Pancreas (tissue), 10 donors: ENCODE measurements around the gene MIPEP. TPM values are rescaled to one million over a fixed set of nuclear protein-coding genes. Genes with fewer than 3 reads are reported as not detected.

Source experiments
- ATAC-seq, 4 donors: fragments of 200-7000 bp; cut with Tn5 transposase; one replicate each; pipeline versions ENCODE4 v1.8.0 to v1.9.1; 2020; ENCODE audit warnings: mild to moderate bottlenecking in 4 of 4, moderate library complexity in 4 of 4
- DNase-seq, 6 donors: peaks; one replicate each; pipeline ENCODE4 v3.0.0-alpha.2; 2020
- FAIRE-seq: peaks from 2 replicates; lab custom pipeline; 2012; peaks lifted over from hg19 to GRCh38; lab: Jason Lieb, UNC
- H3K27ac ChIP-seq, 4 donors: fragments of 200-600 bp; sonication (generic); 1 replicate in 3 of 4; 2 replicates in 1 of 4; pipeline versions ENCODE4 v1.5.0 to v1.8.0; 2020
- H3K27me3 ChIP-seq, 4 donors: fragments of 200-600 bp; one replicate each; pipeline ENCODE4 v1.8.0; 2021
- H3K36me3 ChIP-seq, 3 donors: fragments of 200-600 bp; sonication (generic) in 1 of 3; one replicate each; pipeline versions ENCODE4 v1.5.0 to v1.8.0; 2020 to 2021
- H3K4me1 ChIP-seq, 3 donors: fragments of 200-600 bp; one replicate each; pipeline ENCODE4 v1.8.0; 2021
- H3K4me3 ChIP-seq, 4 donors: fragments of 200-600 bp; sonication (generic) in 2 of 4; one replicate each; pipeline versions ENCODE4 v1.5.0 to v1.8.0; 2020 to 2021
- H3K9me3 ChIP-seq, 4 donors: fragments of 200-600 bp; one replicate each; pipeline ENCODE4 v1.8.0; 2021
- CTCF ChIP-seq, 4 donors: fragments of 200-600 bp; sonication (generic) in 3 of 4; IDR thresholded peaks; one replicate each; pipeline versions ENCODE4 v1.5.0 to v1.8.0; 2021; ENCODE audit warnings: antibody characterized with exemption in 4 of 4
- WGBS, 2 donors: extraction: QIAGEN DNeasy Blood & Tissue Kit; methylation state at CpG; one replicate each; pipeline ENCODE4 v1.1.7; 2013; 5-methylcytosine and 5-hydroxymethylcytosine counted together
- intact Hi-C, 3 donors: fragments of 100-400 bp; cut with DNase I; formaldehyde crosslinking; loops; one replicate each; pipeline versions ENCODE4 v1.11.1 to v1.14.2; 2022
- polyA plus RNA-seq, 2 donors: library from polyadenylated mRNA; stranded (reverse); fragments of 200-250 nt; gene quantifications; one replicate each; pipeline ENCODE4 v1.2.3, GENCODE V29; 2013
- total RNA-seq, 6 donors: library from RNA; stranded (reverse); fragmentation: NEBNext Ultra II Directional in 4 of 6; extraction: Animal tissue kit (Norgen Biotek cat#: 25700) in 4 of 6; gene quantifications; one replicate each; pipeline versions ENCODE4 v1.2.1 to v1.2.4, GENCODE V29; 2021 to 2023
- donor health status: healthy with polysubstance abuse.
- donor health status: DM: no; HTN: no; CAD: no; lungs with moderate emphysema.
- donor health status: DM: no; HTN: no; CAD: no.
- donor health status: control.
- donor health status: control.
- donor health status: Bipolar disorder and iron deficiency.
- donor health status: DM: yes; HTN: yes; CAD: no.
- donor health status: DM: no; HTN: no; CAD: no.
- donor health status: DM: no; HTN: no; CAD: no.
- donor health status: DM: yes; HTN: yes; CAD: no.

The MIPEP gene
- total and polyA plus RNA-seq, 8 donors = 8.0 to 12.8 (median 10.6) TPM

- Histone ChIP-seq H3K27ac (no peak overlapping the region), H3K27me3 (no peaks in the 10 kb centered on the region), H3K4me1 (no peaks in the 10 kb centered on the region), H3K9me3 (no peaks in the 10 kb centered on the region), H3K4me3 (no peak overlapping the region), H3K36me3 (no peaks in the 10 kb centered on the region)
- WGBS, 2 donors = 86 to 90% methylated on average over 3 of the region's 3 CpGs
- TF ChIP-seq CTCF (IDR thresholded peaks at IDR 0.05) = no peak
- ATAC-seq (peak in 2 of 4 donors; percentile 55 to 66), FAIRE-seq (no peak), DNase-seq (no peak)
- intact Hi-C loops = no loop called here
These were observed 181.5 kb downstream of the MIPEP start for GRCh38 chr13:23707674-23708073.

- 81% methylated on average over 2 of the region's 2 CpGs for WGBS, 2 donors
- no peak for FAIRE-seq
- ATAC-seq = no peak
- Histone ChIP-seq H3K4me1 (no peaks in the 10 kb centered on the region), H3K4me3 (no peak overlapping the region), H3K9me3 (no peaks in the 10 kb centered on the region), H3K27me3 (no peaks in the 10 kb centered on the region), H3K36me3 (no peaks in the 10 kb centered on the region), H3K27ac (no peak overlapping the region)
- no peak for TF ChIP-seq CTCF (IDR thresholded peaks at IDR 0.05)
- no peak for DNase-seq
- intact Hi-C loops = no loop called here
These were observed 183.6 kb downstream of the MIPEP start for GRCh38 chr13:23705583-23705982.

GRCh38 chr13:23703246-23703860 is 185.8 kb downstream of the MIPEP start:
- ATAC-seq = peak in 3 of 4 donors; percentile 18 to 47 (median 34)
- TF ChIP-seq CTCF (IDR thresholded peaks at IDR 0.05) = no peak
- Histone ChIP-seq H3K9me3 (no peaks in the 10 kb centered on the region), H3K36me3 (no peaks in the 10 kb centered on the region), H3K27me3 (no peaks in the 10 kb centered on the region), H3K4me3 (no peak overlapping the region), H3K27ac (no peak overlapping the region), H3K4me1 (no peaks in the 10 kb centered on the region)
- FAIRE-seq = no peak
- intact Hi-C loops = no loop called here
- WGBS, 2 donors = 67 to 75% methylated on average over 11 of the region's 11 CpGs
- no peak for DNase-seq

- no peak for FAIRE-seq
- ATAC-seq = peak; percentile 21 to 81 (median 78)
- no peak for TF ChIP-seq CTCF (IDR thresholded peaks at IDR 0.05)
These were observed 187.6 kb downstream of the MIPEP start for GRCh38 chr13:23701636-23702035.

GRCh38 chr13:23701186-23701585 is 188.0 kb downstream of the MIPEP start:
- no peaks in the 10 kb centered on the region for H3K4me1 ChIP-seq
- ATAC-seq (no peak), DNase-seq (no peak), FAIRE-seq (no peak)
- no peaks in the 10 kb centered on the region for H3K27me3 ChIP-seq
- intact Hi-C loops = no loop called here
- no peaks in the 10 kb centered on the region for H3K36me3 ChIP-seq
- no peaks in the 10 kb centered on the region for H3K9me3 ChIP-seq
- WGBS, 2 donors = 78 to 94% methylated on average over 5 of the region's 5 CpGs
- H3K27ac ChIP-seq = no peak overlapping the region
- H3K4me3 ChIP-seq = no peak overlapping the region
- TF ChIP-seq CTCF (IDR thresholded peaks at IDR 0.05) = no peak

More at GRCh38 chr13:23701636-23702035, 187.6 kb downstream of the MIPEP start:
- no peaks in the 10 kb centered on the region for H3K9me3 ChIP-seq
- H3K27me3 ChIP-seq = no peaks in the 10 kb centered on the region
- intact Hi-C loops = no loop called here
- H3K4me1 ChIP-seq = no peaks in the 10 kb centered on the region
- H3K36me3 ChIP-seq = no peaks in the 10 kb centered on the region
- WGBS, 2 donors = 84 to 89% methylated on average over 12 of the region's 12 CpGs
- no peak overlapping the region for H3K27ac ChIP-seq
- peak in 3 of 6 donors; percentile 33 to 63 (median 34) for DNase-seq
- H3K4me3 ChIP-seq = no peak overlapping the region
